Measurements from ENCODE around the gene RMND1.
"Not testable (repeated sequence)": the region's sequence is repeated elsewhere in the genome, so short reads cannot be mapped to it uniquely, and the experiment has no call there.

RMND1 gene

DNA sequence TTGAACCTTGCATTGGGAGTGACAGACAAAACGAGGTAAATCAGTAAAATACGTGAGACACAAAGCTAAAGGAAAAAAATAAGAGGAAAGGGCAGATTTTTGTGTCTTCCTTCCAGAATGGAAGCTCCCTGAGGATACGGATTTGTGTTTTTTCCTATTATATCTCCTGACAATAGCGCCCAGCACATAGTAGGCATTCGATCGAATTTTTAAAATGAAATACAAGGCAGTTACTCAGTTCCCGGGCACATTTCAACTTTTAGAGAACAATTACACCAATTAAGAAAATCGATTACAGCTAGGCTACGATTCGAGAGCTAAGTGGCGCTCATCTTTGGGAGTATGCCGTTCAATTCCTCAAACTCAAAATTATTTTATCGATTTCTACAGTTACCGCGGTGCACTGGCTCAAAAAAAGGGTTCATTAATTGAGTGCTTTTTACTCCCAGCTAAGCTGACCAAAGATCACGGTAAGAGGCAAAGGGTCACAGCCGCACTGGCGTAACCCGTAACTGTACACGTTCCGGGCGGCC, 443 bp downstream of the RMND1 start:
- no peak for DNase-seq

GRCh38 chr6:151450928-151451327, 998 bp downstream of the RMND1 start:
- DNase-seq = not testable (repeated sequence)

DNA sequence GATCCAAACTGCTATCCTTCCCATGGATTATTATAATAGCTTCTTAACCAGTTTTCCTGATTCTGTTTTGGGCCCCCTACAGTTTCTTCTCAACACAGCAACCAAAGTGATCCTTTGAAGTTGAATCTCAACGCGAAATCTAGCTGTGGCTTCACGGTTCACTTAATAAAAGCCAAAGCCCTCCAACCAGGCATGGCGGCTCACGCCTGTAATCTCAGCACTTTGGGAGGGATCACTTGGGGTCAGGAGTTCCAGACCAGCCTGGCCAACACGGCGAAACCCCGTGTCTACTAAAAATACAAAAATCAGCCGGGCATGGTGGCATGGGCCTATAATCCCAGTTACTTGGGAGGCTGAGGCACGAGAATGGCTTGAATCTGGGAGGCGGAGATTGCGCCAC, 3.3 kb downstream of the RMND1 start:
- no peak for DNase-seq

GRCh38 chr6:151447237-151447636, 4.7 kb downstream of the RMND1 start:
- DNase-seq = no peak

DNA sequence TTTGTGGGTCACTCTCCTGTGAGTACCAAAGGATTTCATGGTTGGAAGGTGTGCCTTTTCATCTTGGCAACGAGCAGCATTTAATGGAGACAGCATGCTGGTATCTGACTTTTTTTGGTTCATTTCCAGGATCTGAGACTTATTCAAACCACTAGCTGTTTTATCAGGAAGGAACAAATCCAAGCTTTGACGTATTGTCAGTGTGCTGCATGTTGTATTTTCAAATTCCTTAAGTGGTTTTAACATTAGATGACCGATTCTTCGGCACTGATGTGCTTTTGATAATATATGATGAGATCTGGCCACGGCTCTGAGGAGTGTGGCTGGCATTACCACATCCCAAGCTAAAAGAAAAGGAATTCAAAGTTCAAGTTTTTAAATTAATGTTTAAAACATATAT, 6.4 kb downstream of the RMND1 start:
- no peak for DNase-seq

GRCh38 chr6:151443911-151444621, 7.9 kb downstream of the RMND1 start:
- no peak for DNase-seq

GRCh38 chr6:151443454-151443853, 8.5 kb downstream of the RMND1 start:
- DNase-seq = no peak

GRCh38 chr6:151442371-151442770, 9.6 kb downstream of the RMND1 start:
- DNase-seq = no peak

GRCh38 chr6:151441390-151442166, 10.3 kb downstream of the RMND1 start:
- no peak for DNase-seq

DNA sequence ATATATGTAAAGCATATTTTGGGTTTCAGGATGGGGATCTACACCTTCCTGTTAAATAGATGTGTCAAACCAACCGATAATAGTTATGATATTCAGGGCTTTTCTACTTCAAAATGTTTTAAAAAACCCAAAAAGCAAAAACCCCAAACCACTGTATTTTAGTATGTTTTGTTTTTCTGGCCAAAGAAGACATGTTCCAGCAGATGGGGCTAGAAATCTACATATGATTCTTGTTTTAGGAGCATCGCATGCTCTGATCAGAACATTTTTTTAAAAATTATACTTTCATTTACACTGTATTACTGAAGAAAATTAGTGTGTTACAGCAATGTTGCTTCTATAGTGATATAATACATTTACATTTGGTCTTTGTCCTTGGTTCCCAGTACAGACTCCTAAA, 11.0 kb downstream of the RMND1 start:
- DNase-seq = no peak

- DNase-seq = no peak
These were observed 11.4 kb downstream of the RMND1 start for GRCh38 chr6:151440498-151440897.

DNA sequence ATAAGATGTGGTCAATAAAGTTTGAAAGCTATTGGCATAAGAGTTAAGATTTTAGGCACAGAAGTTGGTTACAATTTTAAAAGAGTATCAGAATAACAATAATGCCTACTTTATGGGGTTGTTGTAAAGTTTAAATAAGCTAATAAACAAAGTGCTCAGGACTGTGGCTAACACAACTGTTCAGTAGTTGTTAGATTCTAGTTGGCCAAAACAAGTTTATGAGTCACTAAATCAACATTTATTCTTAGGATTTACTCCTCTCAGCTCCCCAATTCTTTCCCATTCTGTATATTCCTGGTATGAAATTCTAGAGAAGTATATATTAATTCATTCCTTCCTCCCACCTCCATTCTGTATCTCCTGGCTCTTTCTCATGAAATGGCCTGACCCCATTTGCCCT, 14.5 kb downstream of the RMND1 start:
- DNase-seq = no peak

DNA sequence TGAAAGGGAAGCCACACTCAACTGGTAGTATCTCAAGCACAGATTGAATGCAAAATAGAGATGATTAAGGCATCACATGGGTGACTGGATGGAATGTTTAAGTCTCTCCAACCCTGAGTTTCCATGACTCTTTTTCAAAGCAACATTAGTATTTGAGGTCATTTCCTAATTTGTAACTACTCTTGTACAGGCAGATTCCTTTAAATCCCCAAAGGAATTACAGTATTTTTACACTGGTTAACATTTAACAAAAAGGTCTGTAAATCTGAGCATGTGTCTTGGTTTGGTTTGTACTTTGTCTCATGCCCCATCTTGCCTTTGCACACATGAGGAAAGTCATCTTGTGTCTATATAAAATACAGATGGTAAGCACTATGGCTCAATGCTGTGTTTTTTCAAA, 15.1 kb downstream of the RMND1 start:
- DNase-seq = no peak

- no peak for DNase-seq
These were observed 15.6 kb downstream of the RMND1 start for GRCh38 chr6:151436300-151436699.

- DNase-seq = no peak
These were observed 17.6 kb downstream of the RMND1 start for GRCh38 chr6:151434369-151434768.

- no peak for DNase-seq
These were observed 19.3 kb downstream of the RMND1 start for GRCh38 chr6:151432651-151433050.

GRCh38 chr6:151431337-151431736, 20.6 kb downstream of the RMND1 start:
- no peak for DNase-seq

DNA sequence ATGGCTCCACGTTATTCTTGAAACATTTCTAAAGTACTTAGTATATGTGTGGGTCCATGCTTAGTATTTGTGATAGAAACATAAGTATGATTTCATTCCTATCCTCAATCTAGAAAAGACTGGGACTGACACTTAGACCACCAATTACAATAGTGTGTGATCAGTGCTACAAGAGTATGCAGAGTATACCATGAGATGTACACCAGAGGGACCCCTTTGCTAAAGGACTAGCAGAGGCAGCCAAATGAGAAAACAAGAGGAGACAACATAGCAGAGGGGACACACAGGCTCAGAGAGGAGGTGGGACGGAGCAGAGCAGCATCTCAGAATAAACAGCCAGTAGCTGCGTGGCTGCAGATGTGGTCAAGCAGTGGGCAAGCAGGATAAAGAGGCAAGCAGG, 21.0 kb downstream of the RMND1 start:
- no peak for DNase-seq

DNA sequence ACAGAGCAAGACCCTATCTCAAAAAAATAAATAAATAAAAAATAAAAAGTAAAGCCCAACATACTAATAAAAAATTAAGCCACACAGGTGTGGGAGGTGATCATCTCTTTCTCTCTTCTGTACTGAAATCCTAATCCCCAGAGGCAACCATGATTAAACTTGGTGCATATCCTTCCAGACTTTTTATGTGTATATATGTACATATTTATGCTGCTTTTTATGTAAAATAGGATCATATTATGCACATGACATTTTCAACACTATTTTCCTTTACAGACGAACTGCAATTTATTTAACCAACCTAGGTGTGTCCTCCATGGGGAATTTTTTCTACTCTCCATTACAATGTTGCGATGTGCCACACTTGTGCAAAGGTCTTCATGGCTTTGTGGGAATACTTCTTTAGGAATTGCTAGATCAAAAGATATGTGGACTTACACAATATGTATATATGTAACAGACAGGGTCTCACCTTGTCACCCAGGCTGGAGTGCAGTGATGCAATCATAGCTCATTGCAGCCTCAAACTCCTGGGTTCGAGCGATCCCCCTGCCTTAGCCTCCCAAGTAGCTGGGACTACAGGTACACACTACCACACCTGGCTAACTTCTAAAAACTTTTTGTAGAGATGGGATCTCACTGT, 23.7 kb downstream of the RMND1 start:
- DNase-seq = no peak

GRCh38 chr6:151425561-151425960, 26.4 kb downstream of the RMND1 start:
- no peak for DNase-seq

DNA sequence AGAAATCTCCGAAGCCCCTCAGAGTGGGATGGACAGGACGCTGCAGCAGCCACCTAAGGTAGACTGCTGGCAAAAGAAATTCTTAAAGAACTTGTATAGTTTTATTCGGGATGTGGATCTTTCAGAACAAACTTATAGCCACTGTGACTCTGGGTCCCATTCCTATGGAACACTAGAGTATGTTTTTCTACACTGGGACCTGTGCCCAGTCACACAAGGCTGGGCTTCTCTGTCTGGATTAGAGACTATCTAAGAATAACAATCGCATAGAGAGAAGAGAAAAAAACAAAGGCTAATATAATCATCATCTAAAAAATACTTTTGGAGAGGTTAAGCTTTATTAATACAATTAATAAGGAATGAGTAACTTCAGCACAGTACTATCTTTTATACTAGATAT, 28.9 kb downstream of the RMND1 start:
- no peak for DNase-seq

DNA sequence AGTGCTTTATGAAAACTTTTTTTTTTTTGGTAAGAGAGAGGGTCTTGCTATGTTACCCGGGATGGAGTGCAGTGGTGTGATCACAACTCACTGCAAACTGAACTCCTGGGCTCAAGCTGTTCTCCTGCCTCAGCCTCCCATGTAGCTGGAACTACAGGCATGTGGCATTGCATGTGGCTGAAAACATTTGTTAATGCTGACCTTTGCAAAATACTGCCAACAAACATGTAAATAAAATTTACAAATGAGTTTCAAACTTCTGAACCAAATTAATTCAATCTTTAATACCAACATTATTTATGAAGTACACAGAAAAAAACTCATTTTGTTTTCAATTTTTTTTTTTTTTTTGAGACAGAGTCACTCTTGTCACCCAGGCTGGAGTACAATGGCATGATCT, 34.4 kb downstream of the RMND1 start:
- no peak for DNase-seq

DNA sequence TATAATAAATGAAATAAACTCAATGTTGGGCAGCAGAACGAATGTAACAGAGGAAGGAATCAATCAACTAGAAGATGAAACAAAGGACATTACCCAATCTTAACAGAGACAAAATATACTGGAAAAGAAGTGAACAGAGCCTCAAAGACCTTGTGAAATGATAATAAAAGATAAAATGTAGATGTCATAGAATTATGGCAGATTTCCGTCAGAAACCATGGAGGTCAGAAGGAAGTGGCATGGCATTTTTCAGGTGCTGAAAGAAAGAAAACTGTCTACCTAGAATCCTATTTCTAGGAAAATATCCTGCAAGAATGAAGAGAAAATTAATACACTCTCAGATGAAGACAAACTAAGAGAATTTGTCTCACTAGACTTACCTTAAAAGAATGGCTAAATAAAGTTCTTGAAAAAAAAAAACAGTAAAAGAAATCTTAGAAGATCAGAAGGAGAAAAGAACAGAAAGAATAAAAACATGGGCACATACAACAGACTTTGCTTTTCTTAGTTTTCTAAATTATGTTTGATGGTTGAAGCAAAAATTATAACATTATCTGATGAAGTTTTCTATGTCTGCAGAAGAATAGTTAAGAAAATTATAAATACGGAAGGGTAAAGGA, 37.2 kb downstream of the RMND1 start:
- no peak for DNase-seq

Data from activated T-cell treated with anti-CD3 and anti-CD28 coated beads, Interleukin-2, amount 50 U/mL, for 1 hour (primary cell).